RWPE1 (cell line): Measurements from ENCODE around the gene NSD1.
"Not testable (repeated sequence)": the region's sequence is repeated elsewhere in the genome, so short reads cannot be mapped to it uniquely, and the experiment has no call there.

Experiments
- CTCF ChIA-PET: fragments of 350-600 bp; sonication (Branson Sonifier 250); formaldehyde crosslinking; extraction: SDS; loops from one replicate; lab custom pipeline; 2021; lab: Yijun Ruan, JAX
- POLR2A ChIA-PET: fragments of 400-600 bp; formaldehyde crosslinking; extraction: SDS; loops from one replicate; lab custom pipeline; 2020; ENCODE audit warnings: antibody characterized with exemption; ENCODE audit not compliant: low non-redundant PET; lab: Yijun Ruan, JAX
- DNase-seq: peaks from one replicate; pipeline ENCODE4 v3.0.0; 2012; ENCODE audit warnings: low spot score
- H3K27ac ChIP-seq: fragments of 450-650 bp; 2 replicates; pipeline ENCODE4 v1.5.1; 2017
- CTCF ChIP-seq: fragments of 450-650 bp; conservative IDR thresholded peaks from 2 replicates; pipeline ENCODE4 v1.5.1; 2017; ENCODE audit warnings: low read depth, mild to moderate bottlenecking

NSD1 gene

GRCh38 chr5:177256296-177256695 lies 122.7 kb downstream of the NSD1 start:
- POLR2A ChIA-PET: no interaction called here

GRCh38 chr5:177258711-177259110 lies 125.1 kb downstream of the NSD1 start:
- CTCF ChIA-PET, DNase-seq, POLR2A ChIA-PET, H3K27ac ChIP-seq: not testable (repeated sequence)

More at GRCh38 chr5:177256296-177256695, 122.7 kb downstream of the NSD1 start:
- peak overlapping the region; percentile 39; the same call in 1 of the 2 replicates for H3K27ac ChIP-seq
- DNase-seq: no peak
- CTCF ChIA-PET: interaction anchor here (0.6 kb wide), 1 partner anchor 9 kb away, joined by 3 read pairs; no protein-coding TSS in a partner anchor
- TF ChIP-seq CTCF: no peak

- DNase-seq: no peak
- POLR2A ChIA-PET: no interaction called here
- CTCF ChIA-PET: interaction anchor here (0.7 kb wide), 1 partner anchor 890 kb away, joined by 4 read pairs; no protein-coding TSS in a partner anchor
- no peak overlapping the region for H3K27ac ChIP-seq
- TF ChIP-seq CTCF: no peak
These were observed 127.4 kb downstream of the NSD1 start for GRCh38 chr5:177260961-177261360.

- H3K27ac ChIP-seq: no peak overlapping the region
- CTCF ChIA-PET: no interaction called here
- POLR2A ChIA-PET: no interaction called here
These were observed 127.9 kb downstream of the NSD1 start for GRCh38 chr5:177261510-177261909.

GRCh38 chr5:177264178-177264577 lies 130.6 kb downstream of the NSD1 start:
- POLR2A ChIA-PET: interaction anchor here (0.6 kb wide), 2 partner anchors 21 to 50 kb away, joined by 3 to 9 read pairs; no protein-coding TSS in a partner anchor
- no peak for TF ChIP-seq CTCF
- H3K27ac ChIP-seq: no peak overlapping the region
- no peak for DNase-seq
- CTCF ChIA-PET: interaction anchor here (1.3 to 1.9 kb wide), 2 partner anchors 150 to 152 kb away, joined by 4 read pairs; no protein-coding TSS in a partner anchor

More at GRCh38 chr5:177261510-177261909, 127.9 kb downstream of the NSD1 start:
- DNase-seq: no peak
- no peak for TF ChIP-seq CTCF

- CTCF ChIA-PET: interaction anchor here (0.6 kb wide), 1 partner anchor 178 kb away, joined by 3 read pairs; no protein-coding TSS in a partner anchor
- H3K27ac ChIP-seq: no peak overlapping the region
- no peak for TF ChIP-seq CTCF
- POLR2A ChIA-PET: no interaction called here
- DNase-seq: no peak
These were observed 131.8 kb downstream of the NSD1 start for GRCh38 chr5:177265395-177265794.

GRCh38 chr5:177269232-177269895 lies 135.8 kb downstream of the NSD1 start:
- POLR2A ChIA-PET: interaction anchor here (0.6 kb wide), 1 partner anchor 15 kb away, joined by 3 read pairs; no protein-coding TSS in a partner anchor
- no peak overlapping the region for H3K27ac ChIP-seq
- CTCF ChIA-PET: interaction anchor here (1.8 kb wide), 1 partner anchor 156 kb away, joined by 5 read pairs; no protein-coding TSS in a partner anchor
- DNase-seq: no peak
- TF ChIP-seq CTCF: no peak
